Measurements from ENCODE around the gene RND1. TPM values are rescaled to one million over a fixed set of nuclear protein-coding genes. Genes with fewer than 3 reads are reported as not detected.
"Not testable (repeated sequence)": the region's sequence is repeated elsewhere in the genome, so short reads cannot be mapped to it uniquely, and the experiment has no call there.

The RND1 gene
- total RNA-seq, 2 donors from 2014 or later, result 0.41 to 1.6 TPM

- Histone ChIP-seq H3K27me3 (replicated peaks; ENCODE audit: insufficient read depth) (no peaks in the 10 kb centered on the region), H3K4me3 (no peak overlapping the region), H3K36me3 (no peaks in the 10 kb centered on the region), H3K9me3 (no peaks in the 10 kb centered on the region), H3K4me1 (replicated peaks) (no peaks in the 10 kb centered on the region), H3K27ac (peak overlapping the region in 1 of 2 donors; percentile 51)
- WGBS, result 9% methylated on average over 10 of the region's 10 CpGs
- no peak for TF ChIP-seq POLR2A (IDR thresholded peaks at IDR 0.05)
- TF ChIP-seq, protein P1, sequence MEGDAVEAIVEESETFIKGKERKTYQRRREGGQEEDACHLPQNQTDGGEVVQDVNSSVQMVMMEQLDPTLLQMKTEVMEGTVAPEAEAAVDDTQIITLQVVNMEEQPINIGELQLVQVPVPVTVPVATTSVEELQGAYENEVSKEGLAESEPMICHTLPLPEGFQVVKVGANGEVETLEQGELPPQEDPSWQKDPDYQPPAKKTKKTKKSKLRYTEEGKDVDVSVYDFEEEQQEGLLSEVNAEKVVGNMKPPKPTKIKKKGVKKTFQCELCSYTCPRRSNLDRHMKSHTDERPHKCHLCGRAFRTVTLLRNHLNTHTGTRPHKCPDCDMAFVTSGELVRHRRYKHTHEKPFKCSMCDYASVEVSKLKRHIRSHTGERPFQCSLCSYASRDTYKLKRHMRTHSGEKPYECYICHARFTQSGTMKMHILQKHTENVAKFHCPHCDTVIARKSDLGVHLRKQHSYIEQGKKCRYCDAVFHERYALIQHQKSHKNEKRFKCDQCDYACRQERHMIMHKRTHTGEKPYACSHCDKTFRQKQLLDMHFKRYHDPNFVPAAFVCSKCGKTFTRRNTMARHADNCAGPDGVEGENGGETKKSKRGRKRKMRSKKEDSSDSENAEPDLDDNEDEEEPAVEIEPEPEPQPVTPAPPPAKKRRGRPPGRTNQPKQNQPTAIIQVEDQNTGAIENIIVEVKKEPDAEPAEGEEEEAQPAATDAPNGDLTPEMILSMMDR (IDR thresholded peaks at IDR 0.05), result no peak
- no peak for TF ChIP-seq POLR2AphosphoS5 (IDR thresholded peaks at IDR 0.05)
- DNase-seq (ENCODE audit: low spot score), result no peak
- intact Hi-C loops (cut with DNase I), result no loop called here
Measured at GRCh38 chr12:48882315-48882687, 16.6 kb upstream of the RND1 start.

DNA sequence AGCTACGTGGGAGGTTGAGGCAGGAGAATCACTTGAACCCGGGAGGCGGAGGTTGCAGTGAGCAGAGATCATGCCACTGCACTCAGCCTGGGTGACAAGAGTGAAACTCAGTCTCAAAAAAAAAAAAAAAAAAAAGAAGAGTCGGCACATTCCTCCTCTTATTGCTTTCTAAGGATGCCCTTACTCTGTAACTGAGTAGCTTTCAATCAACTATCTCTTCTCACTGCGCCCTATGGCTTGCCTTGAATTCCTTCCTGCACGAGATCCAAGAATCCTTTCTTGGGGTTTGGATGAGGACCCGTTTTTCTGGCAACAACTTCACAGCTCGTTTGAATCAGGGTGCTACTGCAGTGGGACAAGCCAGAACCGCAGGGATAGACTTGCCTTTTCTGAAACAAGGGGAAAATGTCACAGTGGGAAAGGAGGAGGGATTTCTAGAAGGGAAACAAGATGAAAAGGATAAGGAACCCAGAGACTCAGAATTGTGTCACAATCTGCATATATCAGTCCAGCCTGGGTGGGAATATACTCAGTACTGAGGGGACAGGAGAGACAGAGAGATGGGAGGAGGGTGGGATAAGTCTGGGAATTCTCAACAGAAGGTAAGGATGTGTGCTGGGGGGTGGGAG lies 16.1 kb upstream of the RND1 start:
- DNase-seq (ENCODE audit: low spot score), result no peak
- 36% methylated on average over 9 of the region's 9 CpGs for WGBS
- no peak overlapping the region for H3K27ac ChIP-seq
- no peaks in the 10 kb centered on the region for H3K36me3 ChIP-seq
- intact Hi-C loops (cut with DNase I), result no loop called here
- TF ChIP-seq POLR2AphosphoS5 (IDR thresholded peaks at IDR 0.05), result no peak
- no peak for TF ChIP-seq POLR2A (IDR thresholded peaks at IDR 0.05)
- TF ChIP-seq, protein P1 (IDR thresholded peaks at IDR 0.05), result no peak
- no peaks in the 10 kb centered on the region for H3K4me1 ChIP-seq (replicated peaks)
- H3K4me3 ChIP-seq, result no peak overlapping the region
- no peaks in the 10 kb centered on the region for H3K9me3 ChIP-seq
- no peaks in the 10 kb centered on the region for H3K27me3 ChIP-seq (replicated peaks; ENCODE audit: insufficient read depth)

- Histone ChIP-seq H3K4me3 (no peak overlapping the region), H3K36me3 (no peaks in the 10 kb centered on the region), H3K4me1 (replicated peaks) (no peaks in the 10 kb centered on the region), H3K27me3 (replicated peaks; ENCODE audit: insufficient read depth) (no peaks in the 10 kb centered on the region), H3K9me3 (no peaks in the 10 kb centered on the region), H3K27ac (no peak overlapping the region)
- no peak for TF ChIP-seq POLR2A (IDR thresholded peaks at IDR 0.05)
- no peak for TF ChIP-seq POLR2AphosphoS5 (IDR thresholded peaks at IDR 0.05)
- TF ChIP-seq, protein P1 (IDR thresholded peaks at IDR 0.05), result no peak
- WGBS, result 90% methylated on average over 9 of the region's 9 CpGs
- DNase-seq (ENCODE audit: low spot score), result no peak
- intact Hi-C loops (cut with DNase I), result no loop called here
Measured at GRCh38 chr12:48880647-48881046, 15.0 kb upstream of the RND1 start.

- no peak for DNase-seq (ENCODE audit: low spot score)
- no peak overlapping the region for H3K27ac ChIP-seq
- TF ChIP-seq, protein P1 (IDR thresholded peaks at IDR 0.05), result no peak
- TF ChIP-seq POLR2A (IDR thresholded peaks at IDR 0.05) (no peak), POLR2AphosphoS5 (IDR thresholded peaks at IDR 0.05) (no peak)
Measured at GRCh38 chr12:48878548-48878947, 12.9 kb upstream of the RND1 start.

DNA sequence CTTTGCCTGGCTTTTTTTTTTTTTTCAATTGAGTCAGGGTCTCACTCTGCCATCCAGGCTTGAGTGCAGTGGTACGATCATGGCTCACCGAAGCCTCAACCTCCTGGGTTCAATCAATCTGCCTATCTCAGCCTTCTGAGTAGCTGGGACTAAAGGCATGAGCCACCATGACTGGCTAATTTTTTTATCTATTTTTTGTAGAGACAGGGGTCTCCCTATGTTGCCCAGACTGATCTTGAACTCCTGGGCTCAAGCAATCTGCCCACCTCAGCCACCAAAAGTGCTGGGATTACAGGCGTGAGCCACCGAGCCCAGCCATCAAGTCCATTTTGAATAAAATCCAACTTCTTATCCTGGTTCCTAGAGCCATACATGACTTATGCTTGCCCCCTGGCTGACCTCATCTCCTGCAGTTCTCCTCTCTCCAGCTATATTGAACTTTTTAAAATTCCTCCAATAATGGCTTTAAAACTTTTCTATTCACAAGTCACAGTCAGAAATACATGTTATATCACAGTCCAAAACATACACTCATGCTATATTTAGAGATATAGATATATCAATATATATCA lies 10.4 kb upstream of the RND1 start:
- intact Hi-C loops (cut with DNase I), result no loop called here
- H3K27ac ChIP-seq, result no peak overlapping the region
- TF ChIP-seq, protein P1 (IDR thresholded peaks at IDR 0.05), result no peak
- TF ChIP-seq POLR2A (IDR thresholded peaks at IDR 0.05) (no peak), POLR2AphosphoS5 (IDR thresholded peaks at IDR 0.05) (no peak)
- no peaks in the 10 kb centered on the region for H3K27me3 ChIP-seq (replicated peaks; ENCODE audit: insufficient read depth)
- H3K4me1 ChIP-seq (replicated peaks), result no peaks in the 10 kb centered on the region
- DNase-seq (ENCODE audit: low spot score), result no peak
- H3K4me3 ChIP-seq, result no peak overlapping the region
- no peaks in the 10 kb centered on the region for H3K36me3 ChIP-seq
- 67% methylated on average over 4 of the region's 4 CpGs for WGBS
- H3K9me3 ChIP-seq, result no peaks in the 10 kb centered on the region

More at GRCh38 chr12:48878548-48878947, 12.9 kb upstream of the RND1 start:
- Histone ChIP-seq H3K27me3 (replicated peaks; ENCODE audit: insufficient read depth) (no peaks in the 10 kb centered on the region), H3K4me3 (no peak overlapping the region), H3K4me1 (replicated peaks) (no peaks in the 10 kb centered on the region), H3K9me3 (no peaks in the 10 kb centered on the region), H3K36me3 (no peaks in the 10 kb centered on the region)
- intact Hi-C loops (cut with DNase I), result no loop called here
- WGBS, result 92% methylated on average over 2 of the region's 2 CpGs

DNA sequence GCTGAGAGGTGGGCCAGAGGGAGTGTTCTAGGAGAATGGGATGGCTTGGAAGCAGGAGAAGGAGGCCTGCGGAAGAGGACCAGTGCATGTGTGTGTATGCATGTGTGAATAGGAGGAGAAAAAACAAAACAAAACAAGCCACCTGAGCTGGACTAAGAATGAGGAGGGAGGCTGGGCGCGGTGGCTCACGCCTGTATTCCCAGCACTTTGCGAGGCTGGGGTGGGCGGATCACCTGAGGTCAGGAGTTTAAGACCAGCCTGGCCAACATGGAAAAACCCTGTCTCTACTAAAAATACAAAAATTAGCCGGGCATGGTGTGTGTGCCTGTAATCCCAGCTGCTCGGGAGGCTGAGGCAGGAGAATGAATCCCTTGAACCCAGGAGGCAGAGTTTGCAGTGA lies 7.9 kb upstream of the RND1 start:
- H3K9me3 ChIP-seq; H3K4me3 ChIP-seq; intact Hi-C loops (cut with DNase I); H3K36me3 ChIP-seq; H3K4me1 ChIP-seq (replicated peaks); H3K27me3 ChIP-seq (replicated peaks; ENCODE audit: insufficient read depth); DNase-seq (ENCODE audit: low spot score); H3K27ac ChIP-seq: not testable (repeated sequence)
- 77% methylated on average over 8 of the region's 8 CpGs for WGBS
